Astrocyte of the cerebellum (primary cell): ENCODE results near the gene FAM180B.
"Not testable (repeated sequence)": the region's sequence is repeated elsewhere in the genome, so short reads cannot be mapped to it uniquely, and the experiment has no call there.

ENCODE experiments used
- DNase-seq: peaks from one replicate; pipeline ENCODE4 v3.0.0-alpha.2; 2011; ENCODE audit warnings: low read depth
- H3K4me3 ChIP-seq: 2 replicates; pipeline ENCODE4 v1.5.1; 2011; ENCODE audit warnings: mild to moderate bottlenecking, low read depth, low read length, moderate library complexity
- in situ Hi-C: cut with HindIII; loops from 2 replicates; pipeline ENCODE4 v1.10.0; 2017; ENCODE audit warnings: low sequenced_read_pairs
- TF ChIP-seq, protein P1 (sequence below): IDR thresholded peaks from 2 replicates; pipeline ENCODE4 v1.5.1; 2012; ENCODE audit warnings: low read length, low read depth, moderate library complexity, mild to moderate bottlenecking; ENCODE audit errors: missing control alignments

FAM180B gene

DNA sequence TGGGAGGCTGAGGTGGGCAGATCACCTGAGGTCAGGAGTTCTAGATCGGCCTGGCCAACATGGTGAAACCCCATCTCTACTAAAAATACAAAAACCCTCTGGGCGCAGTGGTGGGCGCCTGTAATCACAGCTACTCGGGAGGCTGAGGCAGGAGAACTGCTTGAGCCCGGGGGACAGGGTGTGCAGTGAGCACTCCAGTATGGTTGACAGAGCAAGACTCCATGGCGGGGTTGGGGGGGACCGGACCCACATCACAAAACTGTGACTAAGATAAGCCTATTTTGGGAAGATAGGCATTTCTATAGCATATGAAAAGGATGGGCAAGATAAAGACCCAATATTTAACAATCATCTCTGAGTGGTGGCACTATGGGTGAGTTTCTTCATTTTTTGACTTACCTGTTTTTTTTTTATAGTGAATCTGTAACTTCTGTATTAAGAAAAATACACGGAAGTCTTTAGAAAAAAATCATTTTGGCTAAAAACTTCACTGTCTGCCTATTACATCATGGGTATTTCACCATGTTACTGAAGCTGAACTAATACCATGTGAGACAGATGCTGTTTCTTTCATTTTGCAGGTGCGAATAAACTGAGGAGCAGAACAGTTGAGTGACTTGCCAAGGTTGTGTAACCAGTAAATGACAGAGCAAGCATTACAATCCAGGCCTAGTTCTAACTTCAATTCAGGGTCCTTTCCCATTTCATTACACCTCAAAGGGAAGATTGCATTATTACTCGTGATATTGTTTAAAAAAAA lies 36.0 kb upstream of the FAM180B start:
- no peak overlapping the region for H3K4me3 ChIP-seq
- TF ChIP-seq, protein P1, sequence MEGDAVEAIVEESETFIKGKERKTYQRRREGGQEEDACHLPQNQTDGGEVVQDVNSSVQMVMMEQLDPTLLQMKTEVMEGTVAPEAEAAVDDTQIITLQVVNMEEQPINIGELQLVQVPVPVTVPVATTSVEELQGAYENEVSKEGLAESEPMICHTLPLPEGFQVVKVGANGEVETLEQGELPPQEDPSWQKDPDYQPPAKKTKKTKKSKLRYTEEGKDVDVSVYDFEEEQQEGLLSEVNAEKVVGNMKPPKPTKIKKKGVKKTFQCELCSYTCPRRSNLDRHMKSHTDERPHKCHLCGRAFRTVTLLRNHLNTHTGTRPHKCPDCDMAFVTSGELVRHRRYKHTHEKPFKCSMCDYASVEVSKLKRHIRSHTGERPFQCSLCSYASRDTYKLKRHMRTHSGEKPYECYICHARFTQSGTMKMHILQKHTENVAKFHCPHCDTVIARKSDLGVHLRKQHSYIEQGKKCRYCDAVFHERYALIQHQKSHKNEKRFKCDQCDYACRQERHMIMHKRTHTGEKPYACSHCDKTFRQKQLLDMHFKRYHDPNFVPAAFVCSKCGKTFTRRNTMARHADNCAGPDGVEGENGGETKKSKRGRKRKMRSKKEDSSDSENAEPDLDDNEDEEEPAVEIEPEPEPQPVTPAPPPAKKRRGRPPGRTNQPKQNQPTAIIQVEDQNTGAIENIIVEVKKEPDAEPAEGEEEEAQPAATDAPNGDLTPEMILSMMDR: no peak
- no peak for DNase-seq
- in situ Hi-C loops: no loop called here

DNA sequence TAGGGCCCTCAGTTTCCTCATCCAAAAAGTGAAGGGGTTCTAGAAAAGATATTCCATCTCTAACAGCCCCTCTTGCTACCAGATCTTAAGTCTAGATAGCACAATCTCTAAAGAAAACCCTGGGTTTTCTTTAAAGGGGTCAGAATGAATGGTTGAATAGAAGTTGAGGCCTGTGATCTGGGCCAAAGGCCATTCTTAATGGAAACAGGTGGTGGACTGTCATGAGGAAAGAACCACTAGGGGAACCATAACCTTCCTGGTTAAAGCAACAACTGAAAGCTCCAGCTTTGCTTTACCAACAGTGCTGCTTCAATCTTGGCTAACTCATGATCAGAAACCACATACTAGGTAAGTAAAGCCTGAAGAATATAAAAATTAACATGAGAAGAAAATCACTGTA lies 35.4 kb upstream of the FAM180B start:
- peak overlapping the region; percentile 86 for H3K4me3 ChIP-seq
- TF ChIP-seq, protein P1: peak; percentile 58
- DNase-seq: no peak
- in situ Hi-C loops: no loop called here

DNA sequence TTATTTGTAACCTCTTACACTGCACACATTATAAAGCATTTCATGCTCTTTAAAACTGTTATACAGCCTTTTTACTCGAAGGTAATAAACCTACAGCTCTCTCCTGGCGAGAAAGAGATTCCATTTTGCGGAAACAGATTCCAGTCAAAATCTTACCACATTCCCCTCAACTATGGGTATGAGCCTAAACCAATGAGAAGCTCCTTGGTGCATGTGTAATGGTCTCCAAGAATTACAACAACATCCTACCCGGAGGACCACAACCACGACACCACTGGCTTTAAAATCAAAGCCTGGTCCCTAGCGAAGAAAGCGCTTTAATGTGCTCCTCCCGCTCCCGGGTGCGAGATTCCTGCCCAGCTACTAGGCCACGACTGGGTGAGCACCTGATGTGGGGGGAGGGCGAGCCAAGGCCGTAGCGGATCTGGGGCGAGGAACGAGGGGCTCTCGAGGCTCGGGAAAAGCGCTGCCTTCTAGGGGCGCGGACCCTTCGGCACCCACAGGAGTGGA lies 34.4 kb upstream of the FAM180B start:
- peak overlapping the region; percentile 86 for H3K4me3 ChIP-seq
- in situ Hi-C loops: no loop called here
- TF ChIP-seq, protein P1: no peak
- no peak for DNase-seq

DNA sequence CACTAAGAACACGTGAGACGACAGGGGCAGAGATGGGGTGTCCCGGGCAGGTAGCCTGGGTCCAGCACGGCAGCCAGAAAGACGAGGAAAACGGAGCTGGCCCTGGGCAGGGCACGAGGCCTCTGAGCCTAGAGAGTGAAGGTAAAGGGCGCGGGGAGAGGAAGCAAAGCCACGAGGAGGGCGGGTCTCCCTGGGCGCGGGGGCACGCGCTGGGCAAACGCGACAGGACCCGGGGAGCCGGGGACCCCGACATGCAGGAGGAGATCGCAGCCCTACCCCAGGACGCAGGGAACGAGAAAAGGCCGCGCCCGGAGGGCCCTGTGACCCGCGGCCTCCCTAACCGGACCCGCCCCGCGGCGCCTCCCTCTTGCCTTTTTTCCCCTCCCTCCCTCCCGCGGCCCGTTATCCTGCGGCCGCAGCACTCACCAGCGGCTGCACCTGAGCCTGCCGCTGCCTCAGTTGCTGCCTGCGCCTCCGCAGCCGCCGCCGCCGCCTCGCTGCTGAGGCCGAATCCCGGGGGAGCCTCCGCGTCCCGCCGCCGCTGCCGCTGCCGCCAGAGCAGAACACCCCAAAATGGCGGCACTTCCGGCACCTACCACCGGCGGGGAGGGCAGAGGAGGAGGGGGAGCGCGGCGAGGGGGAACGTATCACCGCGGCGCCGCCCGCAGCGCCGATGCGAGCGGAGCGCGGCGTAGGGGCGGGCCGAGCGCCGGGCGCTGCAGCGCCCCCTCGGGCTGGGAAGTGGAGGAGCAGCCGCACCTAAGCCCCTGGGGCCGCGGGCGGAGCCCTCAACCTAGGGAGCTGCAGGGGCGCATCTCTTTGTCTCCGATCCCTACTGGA lies 33.7 kb upstream of the FAM180B start, which contains the start of gene CELF1:
TSS of gene CELF1 (minus strand) at position 567 of the 840 bp plus-strand sequence. CDS start 53,609 bp downstream, outside the sequence.
- H3K4me3 ChIP-seq: peak within 1 kb of the TSS; percentile 86
- DNase-seq: peak; percentile 57
- TF ChIP-seq, protein P1: peak; percentile 65
- in situ Hi-C loops: no loop called here

DNA sequence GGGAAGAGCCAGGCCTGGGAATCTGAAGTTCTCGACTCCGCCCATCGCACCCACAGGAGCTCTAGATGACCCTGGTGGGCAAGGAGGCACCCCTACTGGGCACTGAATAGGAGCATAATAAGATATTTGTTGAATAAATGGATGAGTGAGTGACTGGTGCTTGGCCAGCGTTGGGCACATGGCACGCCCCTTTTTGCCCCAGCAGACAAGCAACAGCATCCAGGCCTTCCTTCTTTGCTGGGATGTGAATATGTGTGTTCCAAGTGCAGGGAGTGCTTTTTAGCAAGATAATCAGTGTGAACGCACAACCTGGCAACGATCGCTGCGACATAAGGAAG lies 33.1 kb upstream of the FAM180B start:
- TF ChIP-seq, protein P1: no peak
- no peak for DNase-seq
- peak overlapping the region; percentile 86 for H3K4me3 ChIP-seq
- in situ Hi-C loops: no loop called here

DNA sequence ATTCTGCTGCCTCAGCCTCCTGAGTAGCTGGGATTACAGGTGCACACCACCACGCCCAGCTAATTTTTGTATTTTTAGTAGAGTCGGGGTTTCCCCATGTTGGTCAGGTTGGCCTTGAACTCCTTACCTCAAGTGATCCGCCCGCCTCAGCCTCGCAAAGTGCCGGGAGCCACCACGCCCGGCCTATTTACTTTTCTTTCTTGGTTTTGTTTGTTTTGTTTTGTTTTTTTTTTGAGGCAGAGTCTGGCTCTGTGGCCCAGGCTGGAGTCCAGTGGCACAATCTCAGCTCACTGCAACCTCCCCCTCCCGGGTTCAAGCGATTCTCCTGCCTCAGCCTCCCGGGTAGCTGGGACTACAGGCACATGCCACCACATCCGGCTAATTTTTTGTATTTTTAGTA lies 29.5 kb upstream of the FAM180B start:
- DNase-seq, in situ Hi-C loops, H3K4me3 ChIP-seq: not testable (repeated sequence)
